GM12878 (cell line): ENCODE measurements around the gene CNDP2. TPM values are rescaled to one million over a fixed set of nuclear protein-coding genes. Genes with fewer than 3 reads are reported as not detected.

Source experiments
- BCLAF1 ChIP-seq: fragments of 450-650 bp; IDR thresholded peaks from 2 replicates; pipeline ENCODE4 v1.6.1; 2017; ENCODE audit warnings: antibody characterized with exemption, mild to moderate bottlenecking, moderate library complexity
- CBX3 ChIP-seq: fragments of 200-600 bp; sonication (generic); IDR thresholded peaks from 2 replicates; pipeline ENCODE4 v1.6.1; 2016; ENCODE audit warnings: low read depth, borderline replicate concordance
- CBX5 ChIP-seq: sonication (generic); IDR thresholded peaks from 2 replicates; pipeline ENCODE4 v1.6.1; 2016; ENCODE audit warnings: low read depth, moderate library complexity, mild to moderate bottlenecking, inconsistent platforms
- E4F1 ChIP-seq: fragments of 450-650 bp; IDR thresholded peaks from 2 replicates; pipeline ENCODE4 v1.6.1; 2018; ENCODE audit warnings: borderline replicate concordance, mild to moderate bottlenecking; ENCODE audit not compliant: partially characterized antibody
- EGR1 ChIP-seq, 2 experiments: IDR thresholded peaks; 1 replicate in 1 of 2; 2 replicates in 1 of 2; pipeline ENCODE4 v1.6.1; 2011 to 2012; ENCODE audit warnings: low read depth in 2 of 2, low read length in 2 of 2, borderline replicate concordance in 1 of 2, mild to moderate bottlenecking in 1 of 2, moderate library complexity in 1 of 2
- IKZF2 ChIP-seq, 2 experiments: fragments of 450-650 bp; IDR thresholded peaks; 2 replicates each; pipeline ENCODE4 v1.6.1; 2017; ENCODE audit warnings: mild to moderate bottlenecking in 2 of 2, moderate library complexity in 2 of 2
- KAT2A ChIP-seq: conservative IDR thresholded peaks from 2 replicates; pipeline ENCODE4 v1.6.1; 2011; ENCODE audit warnings: low read depth, low read length; ENCODE audit not compliant: control insufficient read depth
- KDM1A ChIP-seq: fragments of 200-600 bp; sonication (generic); IDR thresholded peaks from 2 replicates; pipeline ENCODE4 v1.6.1; 2016; ENCODE audit warnings: borderline replicate concordance
- MTA3 ChIP-seq: IDR thresholded peaks from 2 replicates; pipeline ENCODE4 v1.6.1; 2012; ENCODE audit warnings: low read length, inconsistent platforms, borderline replicate concordance
- MYB ChIP-seq: fragments of 150-350 bp; IDR thresholded peaks from 2 replicates; pipeline ENCODE4 v1.6.1; 2014; ENCODE audit warnings: mild to moderate bottlenecking, low read depth, low read length, borderline replicate concordance
- NR2F1 ChIP-seq: fragments of 450-650 bp; conservative IDR thresholded peaks from 2 replicates; pipeline ENCODE4 v1.6.1; 2017; ENCODE audit warnings: mild to moderate bottlenecking
- PRDM15 ChIP-seq: fragments of 450-650 bp; formaldehyde crosslinking; IDR thresholded peaks from 2 replicates; pipeline ENCODE4 v1.4.0; 2020; ENCODE audit warnings: mild to moderate bottlenecking, moderate library complexity
- RAD51 ChIP-seq: fragments of 450-650 bp; IDR thresholded peaks from 2 replicates; pipeline ENCODE4 v1.6.1; 2016; ENCODE audit warnings: moderate library complexity, mild to moderate bottlenecking, inconsistent platforms
- SIN3A ChIP-seq: IDR thresholded peaks from 2 replicates; pipeline ENCODE4 v1.6.1; 2012; ENCODE audit warnings: low read depth, low read length, improper control_type of control experiment
- SMARCA5 ChIP-seq: fragments of 450-650 bp; IDR thresholded peaks from 2 replicates; pipeline ENCODE4 v1.6.1; 2017; ENCODE audit warnings: mild to moderate bottlenecking
- SREBF1 ChIP-seq: IDR thresholded peaks from 2 replicates; pipeline ENCODE4 v1.6.1; 2012; ENCODE audit warnings: mild to moderate bottlenecking, low read length
- TAF1 ChIP-seq: IDR thresholded peaks from 2 replicates; pipeline ENCODE4 v1.6.1; 2011; ENCODE audit warnings: mild to moderate bottlenecking, low read depth, low read length, borderline replicate concordance
- USF2 ChIP-seq: IDR thresholded peaks from 2 replicates; pipeline ENCODE4 v1.6.1; 2011; ENCODE audit warnings: low read depth, low read length, improper control_type of control experiment, borderline replicate concordance
- ZBED1 ChIP-seq: IDR thresholded peaks from 2 replicates; pipeline ENCODE4 v1.6.1; 2016; ENCODE audit warnings: borderline replicate concordance
- ZZZ3 ChIP-seq: IDR thresholded peaks from 2 replicates; pipeline ENCODE4 v1.6.1; 2011; ENCODE audit warnings: low read depth; ENCODE audit not compliant: control insufficient read depth, insufficient read length
- polyA plus RNA-seq, 11 experiments: library from polyadenylated mRNA; depleted of rRNA in 4 of 11; unstranded in 6 of 11; stranded (reverse) in 5 of 11; fragments of >200 nt; fragmentation: Nextera tagmentation in 4 of 11; fragmentation: Illumina TruSeq in 1 of 11; extraction: Ambion mirVana in 4 of 11; extraction: Trizol in 1 of 11; gene quantifications; 1 replicate in 1 of 11; 2 replicates in 10 of 11; pipeline versions ENCODE4 v1.2.1 to v1.2.3, GENCODE V29; 2011 to 2016; ENCODE audit warnings: inconsistent platforms in 2 of 11, missing spikeins in 2 of 11, low read depth in 1 of 11
- total RNA-seq, 4 experiments: library from RNA; depleted of rRNA in 3 of 4; stranded (reverse); fragments of >200 nt in 3 of 4; fragmentation: Illumina TruSeq in 1 of 4; extraction: Trizol in 1 of 4; gene quantifications; 2 replicates each; pipeline versions ENCODE4 v1.2.1 to v1.2.3, GENCODE V29; 2013 to 2021

The CNDP2 gene
- total and polyA plus RNA-seq, 10 of the 15 experiments (the other 5 are each of a cell fraction or from before 2014, with no cell fraction given): 63.5 to 213 (median 158) TPM

GRCh38 chr18:74499633-74500032, 3.5 kb downstream of the CNDP2 start (continued):
- no peak for TF ChIP-seq KDM1A
- no peak for TF ChIP-seq CBX5
- no peak for TF ChIP-seq SREBF1
- TF ChIP-seq CBX3: no peak
- TF ChIP-seq SMARCA5: 0 out of 2 replicates have a peak, but pooled peaks have one; percentile 25
- TF ChIP-seq SIN3A: no peak
- TF ChIP-seq PRDM15 (CRISPR knock-in tag): no peak
- TF ChIP-seq E4F1: no peak
- TF ChIP-seq TAF1: peak; percentile 67; the same call in 1 of the 2 replicates
- TF ChIP-seq ZZZ3: no peak
- peak; percentile 4; the same call in 1 of the 2 replicates for TF ChIP-seq USF2
- TF ChIP-seq NR2F1: no peak
- peak; percentile 66 for TF ChIP-seq RAD51
- TF ChIP-seq MTA3: no peak
- no peak for TF ChIP-seq BCLAF1
- TF ChIP-seq EGR1 (IDR thresholded peaks at IDR 0.05; ENCODE audit: borderline replicate concordance in 1 of 2, low read depth in 2 of 2, low read length in 2 of 2): no peak
- no peak for TF ChIP-seq MYB
- peak; percentile 80 to 81 for TF ChIP-seq IKZF2 (IDR thresholded peaks at IDR 0.05)
- no peak for TF ChIP-seq KAT2A
- TF ChIP-seq ZBED1: no peak
